ENCODE measurements around the gene ADAMTSL1. TPM values are rescaled to one million over a fixed set of nuclear protein-coding genes. Genes with fewer than 3 reads are reported as not detected.

ADAMTSL1 gene
- total RNA-seq, 1 experiment from 2014 or later, result 0.95 TPM

DNA sequence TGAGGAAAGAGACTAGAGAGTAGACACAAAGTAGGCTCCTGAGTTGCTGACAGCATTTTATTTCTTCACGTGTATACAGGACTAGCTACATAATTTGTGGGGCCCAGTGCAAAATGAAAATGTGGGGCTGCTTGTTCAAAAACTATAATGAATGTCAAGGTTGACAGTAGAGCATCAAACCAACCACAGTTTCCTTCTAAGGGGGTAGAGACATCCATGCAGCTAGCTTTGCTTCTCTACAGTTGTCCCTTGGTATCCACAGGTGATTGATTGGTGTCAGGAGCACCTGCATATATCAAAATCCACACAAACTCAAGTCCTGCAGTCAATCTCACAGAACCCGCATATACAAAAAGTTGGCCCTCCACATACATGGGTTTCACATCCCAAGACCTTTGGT is 429.5 kb downstream of the ADAMTSL1 start:
- no peak overlapping the region for H3K4me3 ChIP-seq
- no peaks in the 10 kb centered on the region for H3K27me3 ChIP-seq (replicated peaks)
- H3K36me3 ChIP-seq, result no peaks in the 10 kb centered on the region
- H3K9me3 ChIP-seq (replicated peaks), result no peaks in the 10 kb centered on the region
- peaks cover 7% of the 10 kb centered on the region for H3K4me1 ChIP-seq (replicated peaks)
- no peak for DNase-seq (ENCODE audit: low read depth in 1 of 2, low spot score in 2 of 2)
- H3K27ac ChIP-seq, result no peak overlapping the region

- Histone ChIP-seq H3K27me3 (replicated peaks) (no peaks in the 10 kb centered on the region), H3K9me3 (replicated peaks) (no peaks in the 10 kb centered on the region), H3K4me3 (no peak overlapping the region), H3K36me3 (no peaks in the 10 kb centered on the region), H3K27ac (no peak overlapping the region), H3K4me1 (replicated peaks) (peaks cover 7% of the 10 kb centered on the region)
- DNase-seq (ENCODE audit: low read depth in 1 of 2, low spot score in 2 of 2), result no peak
These were observed 431.3 kb downstream of the ADAMTSL1 start for GRCh38 chr9:18905028-18905882.

DNA sequence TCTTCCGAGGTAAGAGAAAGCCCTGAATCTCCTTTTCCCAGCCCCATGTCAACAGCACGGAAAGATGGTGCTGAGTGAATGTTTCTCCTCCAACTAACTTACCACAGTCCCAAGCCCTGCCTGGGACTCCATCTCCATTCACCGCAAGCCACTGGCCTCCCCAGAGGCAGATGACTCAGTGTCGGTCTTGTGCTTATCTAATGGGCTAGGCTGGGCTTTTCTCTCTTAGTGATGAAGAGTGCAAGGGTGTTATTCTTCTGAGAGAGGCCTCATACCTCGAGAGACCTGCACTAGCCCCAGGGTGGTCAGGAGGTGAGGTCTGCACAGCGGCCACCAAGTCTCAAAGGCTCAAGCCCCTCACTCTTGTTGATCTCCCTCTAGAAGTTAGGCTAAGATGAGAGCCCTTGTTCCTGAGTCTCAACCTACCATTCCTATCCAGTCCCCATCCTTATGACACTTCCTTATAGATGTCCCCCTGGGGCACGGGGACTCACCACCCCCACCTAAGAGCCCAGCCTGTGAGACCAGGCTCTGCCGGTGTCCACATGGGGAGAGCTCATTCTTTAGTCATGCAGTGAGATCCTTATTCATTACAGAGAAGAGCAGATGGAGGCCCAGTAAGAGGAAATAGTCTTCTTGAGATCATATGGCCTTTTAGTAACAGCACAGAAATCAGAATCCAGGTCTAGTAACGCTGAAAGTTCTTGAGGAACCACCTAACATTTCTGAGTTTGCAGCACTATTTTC is 432.1 kb downstream of the ADAMTSL1 start:
- Histone ChIP-seq H3K9me3 (replicated peaks) (no peaks in the 10 kb centered on the region), H3K4me1 (replicated peaks) (peaks cover 7% of the 10 kb centered on the region), H3K27ac (no peak overlapping the region), H3K36me3 (no peaks in the 10 kb centered on the region), H3K4me3 (no peak overlapping the region), H3K27me3 (replicated peaks) (no peaks in the 10 kb centered on the region)
- no peak for DNase-seq (ENCODE audit: low read depth in 1 of 2, low spot score in 2 of 2)

DNA sequence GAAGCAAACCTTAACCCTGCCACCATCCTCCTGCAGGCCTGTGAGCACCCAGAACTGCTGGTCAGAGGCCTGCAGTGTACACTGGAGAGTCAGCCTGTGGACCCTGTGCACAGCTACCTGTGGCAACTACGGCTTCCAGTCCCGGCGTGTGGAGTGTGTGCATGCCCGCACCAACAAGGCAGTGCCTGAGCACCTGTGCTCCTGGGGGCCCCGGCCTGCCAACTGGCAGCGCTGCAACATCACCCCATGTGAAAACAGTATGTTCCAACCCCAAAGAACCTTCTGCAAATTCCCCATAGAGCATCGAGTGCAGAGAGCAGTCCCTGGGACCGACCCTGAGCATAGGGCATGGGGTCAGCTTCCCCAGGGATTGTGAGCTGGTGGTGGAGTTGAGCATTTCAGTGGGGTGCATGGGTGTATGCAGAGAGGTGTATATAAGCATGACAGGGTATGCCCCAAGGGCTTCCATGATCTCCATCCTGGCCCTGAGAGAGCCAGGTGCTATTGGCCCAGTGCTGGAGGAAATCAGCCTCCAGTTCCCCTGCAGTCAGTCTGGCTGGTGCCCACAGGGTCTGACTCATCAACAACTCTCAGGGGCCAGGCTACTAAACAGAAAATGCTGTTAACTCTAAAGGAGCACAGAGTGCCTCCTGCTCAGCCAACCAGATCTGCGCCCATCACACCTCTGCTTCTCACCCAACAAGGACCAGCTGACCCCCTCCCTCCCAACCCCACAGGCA is 432.9 kb downstream of the ADAMTSL1 start:
- DNase-seq (ENCODE audit: low read depth in 1 of 2, low spot score in 2 of 2), result no peak
- Histone ChIP-seq H3K27ac (no peak overlapping the region), H3K36me3 (no peaks in the 10 kb centered on the region)

GRCh38 chr9:18907927-18908625 is 434.1 kb downstream of the ADAMTSL1 start:
- no peak overlapping the region for H3K4me3 ChIP-seq
- H3K27ac ChIP-seq, result no peak overlapping the region
- no peaks in the 10 kb centered on the region for H3K9me3 ChIP-seq (replicated peaks)
- no peak for DNase-seq (ENCODE audit: low read depth in 1 of 2, low spot score in 2 of 2)
- H3K27me3 ChIP-seq (replicated peaks), result no peaks in the 10 kb centered on the region
- peaks cover 7% of the 10 kb centered on the region for H3K4me1 ChIP-seq (replicated peaks)
- no peaks in the 10 kb centered on the region for H3K36me3 ChIP-seq

More for the DNA sequence above, 432.9 kb downstream of the ADAMTSL1 start:
- Histone ChIP-seq H3K9me3 (replicated peaks) (no peaks in the 10 kb centered on the region), H3K4me1 (replicated peaks) (peaks cover 7% of the 10 kb centered on the region), H3K27me3 (replicated peaks) (no peaks in the 10 kb centered on the region), H3K4me3 (no peak overlapping the region)

DNA sequence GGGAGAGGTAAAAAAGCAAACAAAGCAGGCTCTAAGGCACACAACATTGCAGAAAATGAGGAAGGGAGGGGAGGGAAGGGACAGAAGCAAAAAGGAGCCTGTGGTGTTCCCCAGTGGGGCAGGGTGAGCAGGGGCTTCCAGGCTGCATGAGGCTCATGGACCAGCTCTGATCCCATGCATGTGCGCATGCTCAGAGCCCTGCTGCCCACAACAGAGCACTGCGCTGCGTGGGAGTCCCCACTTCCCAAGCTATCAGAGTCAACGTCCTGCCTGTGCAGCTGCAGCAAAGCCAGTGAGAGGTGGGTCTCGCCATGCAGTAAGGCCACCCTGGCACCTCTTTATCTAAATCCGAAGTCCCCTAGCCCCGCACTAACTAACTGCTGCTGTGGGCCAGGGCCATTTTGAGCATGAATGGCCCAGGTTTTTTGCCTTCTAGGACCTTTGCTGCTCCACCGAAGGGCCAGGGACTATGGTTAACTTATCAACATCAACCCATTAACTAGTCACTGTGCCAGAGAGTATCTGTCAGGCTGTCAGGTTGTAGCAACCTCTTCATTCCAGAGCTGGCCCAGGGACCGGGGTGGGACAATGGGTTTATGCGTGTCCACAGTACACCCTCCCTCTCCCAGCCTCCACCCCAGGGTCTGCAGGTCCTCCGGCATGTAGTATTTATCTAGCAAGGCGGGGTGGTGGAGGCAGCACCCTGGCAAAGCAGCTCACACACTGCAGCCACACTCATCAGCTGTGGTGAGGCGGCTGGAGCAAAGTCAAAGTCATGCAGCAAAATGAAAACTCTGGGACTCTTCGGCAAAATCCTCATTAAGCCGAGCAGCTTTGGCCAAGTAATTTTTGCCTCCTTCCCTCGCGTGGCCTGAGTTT is 435.4 kb downstream of the ADAMTSL1 start:
- no peaks in the 10 kb centered on the region for H3K9me3 ChIP-seq (replicated peaks)
- H3K36me3 ChIP-seq, result no peaks in the 10 kb centered on the region
- peaks cover 7% of the 10 kb centered on the region for H3K4me1 ChIP-seq (replicated peaks)
- no peak overlapping the region for H3K27ac ChIP-seq
- no peaks in the 10 kb centered on the region for H3K27me3 ChIP-seq (replicated peaks)
- DNase-seq (ENCODE audit: low read depth in 1 of 2, low spot score in 2 of 2), result no peak
- no peak overlapping the region for H3K4me3 ChIP-seq

- Histone ChIP-seq H3K4me1 (replicated peaks) (peaks cover 6% of the 10 kb centered on the region), H3K36me3 (no peaks in the 10 kb centered on the region), H3K27ac (no peak overlapping the region), H3K27me3 (replicated peaks) (no peaks in the 10 kb centered on the region), H3K4me3 (no peak overlapping the region), H3K9me3 (replicated peaks) (no peaks in the 10 kb centered on the region)
- DNase-seq (ENCODE audit: low read depth in 1 of 2, low spot score in 2 of 2), result no peak
These were observed 436.5 kb downstream of the ADAMTSL1 start for GRCh38 chr9:18910435-18910834.

DNA sequence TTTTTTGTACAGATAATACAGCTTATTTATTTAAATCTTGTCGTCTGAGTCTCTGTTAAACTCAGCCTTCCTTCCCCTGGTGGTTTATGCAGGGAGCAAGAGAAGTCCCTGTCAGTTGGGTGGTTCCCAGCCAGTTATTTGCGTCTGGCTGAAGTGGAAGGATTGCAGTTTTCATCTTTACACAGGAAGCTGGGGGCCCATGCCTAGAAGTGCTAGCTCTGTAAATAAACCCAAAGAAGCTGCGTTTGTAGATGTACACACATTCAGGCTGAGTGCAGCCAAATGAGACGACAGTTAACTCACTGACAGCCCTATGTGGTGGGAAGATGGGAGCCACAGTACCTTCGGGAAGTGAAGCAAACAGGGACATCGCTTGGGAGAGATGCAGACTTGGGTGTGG is 437.0 kb downstream of the ADAMTSL1 start:
- H3K4me1 ChIP-seq (replicated peaks), result peaks cover 3% of the 10 kb centered on the region; the same call in 1 of the 2 replicates
- no peaks in the 10 kb centered on the region for H3K36me3 ChIP-seq
- no peaks in the 10 kb centered on the region for H3K9me3 ChIP-seq (replicated peaks)
- H3K4me3 ChIP-seq, result no peak overlapping the region
- H3K27me3 ChIP-seq (replicated peaks), result no peaks in the 10 kb centered on the region
- DNase-seq (ENCODE audit: low read depth in 1 of 2, low spot score in 2 of 2), result peak in 1 of 2 experiments; percentile 4
- no peak overlapping the region for H3K27ac ChIP-seq

- H3K4me1 ChIP-seq (replicated peaks), result 0 out of 2 replicates have a peak, but pooled peaks cover under 1% of the 10 kb centered on the region
- no peaks in the 10 kb centered on the region for H3K9me3 ChIP-seq (replicated peaks)
- no peaks in the 10 kb centered on the region for H3K36me3 ChIP-seq
- H3K27ac ChIP-seq, result no peak overlapping the region
- no peak overlapping the region for H3K4me3 ChIP-seq
- H3K27me3 ChIP-seq (replicated peaks), result no peaks in the 10 kb centered on the region
- no peak for DNase-seq (ENCODE audit: low read depth in 1 of 2, low spot score in 2 of 2)
These were observed 437.9 kb downstream of the ADAMTSL1 start for GRCh38 chr9:18911714-18912342.

DNA sequence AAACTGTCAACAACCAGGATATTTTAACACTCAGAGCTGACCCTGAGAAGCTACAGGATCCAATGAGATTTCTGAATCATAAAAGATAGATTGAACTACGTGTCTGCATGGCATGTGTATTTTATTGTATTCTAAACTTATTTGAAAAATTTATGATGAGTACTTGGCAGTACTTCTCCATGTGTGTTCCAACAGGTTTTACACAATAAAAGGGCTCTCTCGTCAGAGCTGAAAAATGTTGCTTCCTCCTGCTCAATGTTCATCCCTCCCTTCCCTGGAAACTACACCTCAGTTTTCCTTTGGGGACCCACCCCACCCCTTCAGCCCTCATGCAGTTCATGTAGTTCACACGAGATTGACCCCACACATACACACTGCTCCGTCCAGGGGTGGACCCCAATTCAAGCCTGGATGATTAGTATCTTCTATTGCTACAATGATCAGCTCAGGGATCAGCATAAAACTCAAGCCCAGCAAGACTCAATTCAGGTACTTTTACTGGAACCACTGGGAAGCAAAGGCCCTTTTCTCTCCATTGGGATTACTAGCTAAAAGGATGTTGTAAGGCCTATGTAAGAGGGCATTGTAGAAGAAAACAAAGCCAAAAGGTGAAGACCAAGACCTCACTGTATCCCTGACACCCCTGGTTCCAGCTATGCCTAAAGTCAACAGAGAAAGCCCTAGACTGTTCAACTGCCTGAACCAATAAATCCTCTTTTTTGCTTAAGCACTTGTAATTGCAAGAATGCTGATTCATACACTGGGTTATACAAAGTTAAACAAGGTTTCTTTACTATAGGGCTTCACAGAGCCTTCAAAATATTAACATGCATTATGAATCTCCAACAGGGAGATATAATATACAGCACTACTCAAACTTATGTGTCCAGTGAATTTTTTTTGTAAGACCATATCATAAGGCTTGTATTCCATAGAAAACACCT is 446.5 kb downstream of the ADAMTSL1 start:
- no peaks in the 10 kb centered on the region for H3K36me3 ChIP-seq
- no peak for DNase-seq (ENCODE audit: low read depth in 1 of 2, low spot score in 2 of 2)
- no peaks in the 10 kb centered on the region for H3K9me3 ChIP-seq (replicated peaks)
- H3K27ac ChIP-seq, result no peak overlapping the region
- H3K4me3 ChIP-seq, result no peak overlapping the region
- H3K4me1 ChIP-seq (replicated peaks), result no peaks in the 10 kb centered on the region
- H3K27me3 ChIP-seq (replicated peaks), result no peaks in the 10 kb centered on the region

DNA sequence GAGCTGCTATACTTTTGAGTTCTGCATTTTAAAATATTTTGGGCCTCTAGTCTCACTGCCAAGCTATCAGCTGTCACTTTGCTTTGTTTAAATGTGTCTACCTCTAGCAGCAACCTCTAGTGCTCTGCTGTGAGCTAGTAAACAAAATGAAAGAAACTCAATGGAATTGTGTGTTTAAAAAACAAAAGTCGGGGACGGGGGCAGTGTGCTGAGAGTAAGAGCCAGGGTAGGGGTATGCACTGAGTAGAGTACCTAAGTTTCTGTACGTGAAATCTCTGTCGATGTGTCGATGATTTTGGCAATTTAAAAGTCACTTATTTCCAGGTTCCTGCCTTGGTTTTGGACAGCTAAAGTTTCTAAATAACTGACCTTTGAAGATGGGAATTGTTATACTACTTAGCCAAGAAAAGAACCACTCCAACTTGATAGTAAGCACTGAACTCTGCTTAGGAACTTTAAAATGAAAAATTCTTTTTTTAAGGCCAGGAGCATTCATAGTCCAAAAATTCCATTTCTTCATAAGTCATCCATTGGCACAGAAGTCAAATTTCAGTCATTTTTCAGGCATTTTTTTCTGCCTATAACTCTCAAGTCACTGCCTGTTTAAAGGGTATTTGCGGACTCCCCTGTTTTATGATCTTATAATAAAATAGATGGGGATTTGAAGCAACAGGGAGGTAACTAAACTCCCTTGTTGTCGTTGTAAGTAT is 447.6 kb downstream of the ADAMTSL1 start:
- no peaks in the 10 kb centered on the region for H3K27me3 ChIP-seq (replicated peaks)
- H3K9me3 ChIP-seq (replicated peaks), result no peaks in the 10 kb centered on the region
- no peak overlapping the region for H3K27ac ChIP-seq
- H3K36me3 ChIP-seq, result no peaks in the 10 kb centered on the region
- H3K4me1 ChIP-seq (replicated peaks), result no peaks in the 10 kb centered on the region
- no peak for DNase-seq (ENCODE audit: low read depth in 1 of 2, low spot score in 2 of 2)
- no peak overlapping the region for H3K4me3 ChIP-seq

Data from SJSA1 (cell line).